HL-60 (cell line): ENCODE results near the gene KIAA0232.

Source experiments
- DNase-seq, 2 experiments: peaks; one replicate each; pipeline ENCODE4 v3.0.0-alpha.2; 2010 to 2020; ENCODE audit warnings: low read depth in 1 of 2, low spot score in 1 of 2
- H3K27ac ChIP-seq: fragments of 250-450 bp; sonication (Bioruptor Pico); replicated peaks from 2 replicates; pipeline ENCODE4 v1.5.1; 2020; ENCODE audit warnings: mild to moderate bottlenecking, moderate library complexity
- H3K27me3 ChIP-seq: fragments of 250-450 bp; sonication (Bioruptor Pico); 2 replicates; pipeline ENCODE4 v1.5.1; 2021; ENCODE audit warnings: mild to moderate bottlenecking, moderate library complexity; ENCODE audit not compliant: insufficient read depth, poor library complexity, severe bottlenecking
- H3K4me3 ChIP-seq: replicated peaks from 2 replicates; pipeline ENCODE4 v1.5.1; 2011; ENCODE audit warnings: mild to moderate bottlenecking, control low read depth, low read length; ENCODE audit not compliant: insufficient read depth
- GABPA ChIP-seq: IDR thresholded peaks from 2 replicates; pipeline ENCODE4 v1.6.1; 2012; ENCODE audit warnings: low read depth
- POLR2AphosphoS5 ChIP-seq: IDR thresholded peaks from 2 replicates; pipeline ENCODE4 v1.6.1; 2012; ENCODE audit warnings: low read depth
- SPI1 ChIP-seq: IDR thresholded peaks from 2 replicates; pipeline ENCODE4 v1.6.1; 2012; ENCODE audit warnings: low read depth, mild to moderate bottlenecking, borderline replicate concordance
- TF ChIP-seq, protein P1 (sequence below): IDR thresholded peaks from 2 replicates; pipeline ENCODE4 v1.6.1; 2012; ENCODE audit warnings: low read depth; ENCODE audit not compliant: insufficient replicate concordance
- TF ChIP-seq, protein P2 (sequence below): IDR thresholded peaks from one replicate; pipeline ENCODE4 v1.5.1; 2011; ENCODE audit warnings: low read length, control low read depth, inconsistent platforms; ENCODE audit not compliant: insufficient read depth

Gene KIAA0232

DNA sequence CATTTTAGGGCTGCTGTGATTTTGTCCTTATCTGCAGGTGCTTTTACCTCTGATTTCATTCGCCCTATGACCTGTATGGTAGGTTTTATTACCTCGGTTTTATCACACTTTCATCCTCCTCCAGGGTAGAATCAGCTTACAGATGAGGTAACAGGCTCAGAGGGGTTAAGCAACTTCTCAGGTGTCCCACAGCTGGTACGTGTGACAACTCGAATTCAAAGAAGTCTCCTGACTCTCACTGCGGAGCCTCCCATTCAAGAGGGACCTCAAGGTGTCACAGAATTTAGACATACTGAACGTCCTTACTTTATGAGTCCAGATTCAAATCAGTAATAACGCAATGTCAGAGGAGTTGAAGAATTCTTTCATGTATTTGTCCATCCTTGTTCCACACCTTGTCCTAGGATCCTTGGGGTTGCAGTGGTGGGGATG, 12.5 kb upstream of the KIAA0232 start:
- Histone ChIP-seq H3K27me3 (no peaks in the 10 kb centered on the region), H3K27ac (no peak overlapping the region), H3K4me3 (no peak overlapping the region)
- DNase-seq = no peak
- TF ChIP-seq, protein P1, sequence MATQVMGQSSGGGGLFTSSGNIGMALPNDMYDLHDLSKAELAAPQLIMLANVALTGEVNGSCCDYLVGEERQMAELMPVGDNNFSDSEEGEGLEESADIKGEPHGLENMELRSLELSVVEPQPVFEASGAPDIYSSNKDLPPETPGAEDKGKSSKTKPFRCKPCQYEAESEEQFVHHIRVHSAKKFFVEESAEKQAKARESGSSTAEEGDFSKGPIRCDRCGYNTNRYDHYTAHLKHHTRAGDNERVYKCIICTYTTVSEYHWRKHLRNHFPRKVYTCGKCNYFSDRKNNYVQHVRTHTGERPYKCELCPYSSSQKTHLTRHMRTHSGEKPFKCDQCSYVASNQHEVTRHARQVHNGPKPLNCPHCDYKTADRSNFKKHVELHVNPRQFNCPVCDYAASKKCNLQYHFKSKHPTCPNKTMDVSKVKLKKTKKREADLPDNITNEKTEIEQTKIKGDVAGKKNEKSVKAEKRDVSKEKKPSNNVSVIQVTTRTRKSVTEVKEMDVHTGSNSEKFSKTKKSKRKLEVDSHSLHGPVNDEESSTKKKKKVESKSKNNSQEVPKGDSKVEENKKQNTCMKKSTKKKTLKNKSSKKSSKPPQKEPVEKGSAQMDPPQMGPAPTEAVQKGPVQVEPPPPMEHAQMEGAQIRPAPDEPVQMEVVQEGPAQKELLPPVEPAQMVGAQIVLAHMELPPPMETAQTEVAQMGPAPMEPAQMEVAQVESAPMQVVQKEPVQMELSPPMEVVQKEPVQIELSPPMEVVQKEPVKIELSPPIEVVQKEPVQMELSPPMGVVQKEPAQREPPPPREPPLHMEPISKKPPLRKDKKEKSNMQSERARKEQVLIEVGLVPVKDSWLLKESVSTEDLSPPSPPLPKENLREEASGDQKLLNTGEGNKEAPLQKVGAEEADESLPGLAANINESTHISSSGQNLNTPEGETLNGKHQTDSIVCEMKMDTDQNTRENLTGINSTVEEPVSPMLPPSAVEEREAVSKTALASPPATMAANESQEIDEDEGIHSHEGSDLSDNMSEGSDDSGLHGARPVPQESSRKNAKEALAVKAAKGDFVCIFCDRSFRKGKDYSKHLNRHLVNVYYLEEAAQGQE = no peak
- TF ChIP-seq SPI1 = no peak
- no peak for TF ChIP-seq POLR2AphosphoS5
- TF ChIP-seq, protein P2, sequence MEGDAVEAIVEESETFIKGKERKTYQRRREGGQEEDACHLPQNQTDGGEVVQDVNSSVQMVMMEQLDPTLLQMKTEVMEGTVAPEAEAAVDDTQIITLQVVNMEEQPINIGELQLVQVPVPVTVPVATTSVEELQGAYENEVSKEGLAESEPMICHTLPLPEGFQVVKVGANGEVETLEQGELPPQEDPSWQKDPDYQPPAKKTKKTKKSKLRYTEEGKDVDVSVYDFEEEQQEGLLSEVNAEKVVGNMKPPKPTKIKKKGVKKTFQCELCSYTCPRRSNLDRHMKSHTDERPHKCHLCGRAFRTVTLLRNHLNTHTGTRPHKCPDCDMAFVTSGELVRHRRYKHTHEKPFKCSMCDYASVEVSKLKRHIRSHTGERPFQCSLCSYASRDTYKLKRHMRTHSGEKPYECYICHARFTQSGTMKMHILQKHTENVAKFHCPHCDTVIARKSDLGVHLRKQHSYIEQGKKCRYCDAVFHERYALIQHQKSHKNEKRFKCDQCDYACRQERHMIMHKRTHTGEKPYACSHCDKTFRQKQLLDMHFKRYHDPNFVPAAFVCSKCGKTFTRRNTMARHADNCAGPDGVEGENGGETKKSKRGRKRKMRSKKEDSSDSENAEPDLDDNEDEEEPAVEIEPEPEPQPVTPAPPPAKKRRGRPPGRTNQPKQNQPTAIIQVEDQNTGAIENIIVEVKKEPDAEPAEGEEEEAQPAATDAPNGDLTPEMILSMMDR = no peak
- TF ChIP-seq GABPA = no peak

DNA sequence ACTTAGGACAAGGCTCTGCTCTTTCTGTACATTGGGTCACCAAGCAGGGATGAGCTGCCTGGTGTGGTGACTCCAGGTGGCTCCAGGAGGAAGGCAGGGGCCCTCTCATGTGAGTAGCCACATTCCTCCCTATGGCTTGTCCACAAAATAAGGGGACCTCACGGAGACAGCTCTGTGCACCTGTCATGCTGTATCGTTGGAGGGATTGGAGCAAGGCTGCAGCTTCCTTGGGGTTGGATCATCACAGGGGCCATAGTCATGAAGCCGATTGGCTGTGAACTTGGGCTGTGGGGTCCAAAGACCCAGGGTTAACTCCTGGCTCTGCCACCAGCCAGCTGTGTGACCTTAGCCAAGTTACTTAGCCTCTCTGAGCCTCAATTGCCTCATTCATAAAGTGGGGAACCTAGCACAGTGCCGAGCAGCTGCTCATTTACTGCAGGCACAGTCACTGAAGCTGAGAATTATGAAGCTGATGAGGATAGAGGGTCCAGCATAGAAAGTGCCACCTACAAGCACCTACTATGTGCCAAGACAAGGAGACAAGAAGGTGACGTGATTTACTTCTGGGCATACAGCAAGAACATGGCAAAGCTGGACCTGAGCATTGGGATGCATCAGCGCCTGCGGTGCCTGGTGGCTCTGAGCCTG, 11.8 kb upstream of the KIAA0232 start:
- no peak overlapping the region for H3K4me3 ChIP-seq
- no peak for DNase-seq
- TF ChIP-seq GABPA (no peak), SPI1 (no peak), POLR2AphosphoS5 (no peak)
- TF ChIP-seq, protein P1 = no peak
- TF ChIP-seq, protein P2 = no peak
- H3K27me3 ChIP-seq = no peaks in the 10 kb centered on the region
- H3K27ac ChIP-seq = no peak overlapping the region

DNA sequence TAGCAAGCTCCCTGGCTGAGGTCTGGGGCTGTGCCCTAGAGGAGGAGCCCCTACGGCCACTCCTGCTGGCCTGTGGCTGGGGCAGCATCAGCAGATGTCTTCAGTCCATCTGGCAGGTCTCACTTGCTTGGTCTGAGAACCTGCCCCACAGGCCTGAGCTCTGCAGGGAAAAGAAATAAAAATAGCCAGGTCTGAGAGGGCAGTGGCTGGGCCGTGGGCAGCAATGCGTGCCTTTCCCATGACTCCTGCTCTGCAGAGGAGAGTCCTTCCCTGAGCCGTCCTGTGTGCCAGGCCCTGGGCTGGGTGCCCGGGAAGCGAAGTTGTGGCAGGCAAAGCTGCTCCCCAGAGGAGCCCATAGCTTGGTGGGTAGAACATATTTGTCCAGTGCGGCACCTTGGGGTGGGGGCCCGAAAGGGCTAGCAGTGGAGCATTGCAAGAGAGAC, 11.3 kb upstream of the KIAA0232 start:
- H3K27me3 ChIP-seq = no peaks in the 10 kb centered on the region
- H3K4me3 ChIP-seq = no peak overlapping the region
- TF ChIP-seq, protein P2 = no peak
- TF ChIP-seq POLR2AphosphoS5 = no peak
- TF ChIP-seq, protein P1 = no peak
- no peak for TF ChIP-seq GABPA
- TF ChIP-seq SPI1 = no peak
- no peak overlapping the region for H3K27ac ChIP-seq
- no peak for DNase-seq
